Fibroblast of the conjunctiva (primary cell): ENCODE data around the gene NR6A1.

ENCODE experiments used
- DNase-seq: peaks from one replicate; pipeline ENCODE4 v3.0.0-alpha.2; 2010; ENCODE audit warnings: low read depth

The NR6A1 gene

GRCh38 chr9:124488641-124489210 lies 282.4 kb downstream of the NR6A1 start:
- no peak for DNase-seq

- no peak for DNase-seq
These were observed 283.6 kb downstream of the NR6A1 start for GRCh38 chr9:124487260-124488182.

- no peak for DNase-seq
These were observed 284.3 kb downstream of the NR6A1 start for GRCh38 chr9:124486778-124487259.

- DNase-seq = no peak
These were observed 285.2 kb downstream of the NR6A1 start for GRCh38 chr9:124485936-124486335.

- no peak for DNase-seq
These were observed 285.9 kb downstream of the NR6A1 start for GRCh38 chr9:124485201-124485600.

GRCh38 chr9:124483481-124483880 lies 287.6 kb downstream of the NR6A1 start:
- no peak for DNase-seq

GRCh38 chr9:124482431-124483031 lies 288.6 kb downstream of the NR6A1 start:
- no peak for DNase-seq

- DNase-seq = no peak
These were observed 290.0 kb downstream of the NR6A1 start for GRCh38 chr9:124481115-124481514.

- DNase-seq = no peak
These were observed 290.5 kb downstream of the NR6A1 start for GRCh38 chr9:124480621-124480981.

GRCh38 chr9:124479947-124480620 lies 291.0 kb downstream of the NR6A1 start:
- DNase-seq = no peak

GRCh38 chr9:124479371-124479770 lies 291.7 kb downstream of the NR6A1 start:
- no peak for DNase-seq

- no peak for DNase-seq
These were observed 292.8 kb downstream of the NR6A1 start for GRCh38 chr9:124478354-124478753.

- DNase-seq = no peak
These were observed 293.3 kb downstream of the NR6A1 start for GRCh38 chr9:124477648-124478285.

GRCh38 chr9:124477211-124477647 lies 293.9 kb downstream of the NR6A1 start:
- no peak for DNase-seq

- no peak for DNase-seq
These were observed 295.0 kb downstream of the NR6A1 start for GRCh38 chr9:124475868-124476690.

- no peak for DNase-seq
These were observed 295.8 kb downstream of the NR6A1 start for GRCh38 chr9:124475158-124475867.

GRCh38 chr9:124474151-124474550 lies 297.0 kb downstream of the NR6A1 start:
- DNase-seq = no peak

- DNase-seq = no peak
These were observed 297.8 kb downstream of the NR6A1 start for GRCh38 chr9:124473310-124473709.

GRCh38 chr9:124472770-124473169 lies 298.3 kb downstream of the NR6A1 start:
- no peak for DNase-seq

GRCh38 chr9:124471761-124472160 lies 299.4 kb downstream of the NR6A1 start:
- no peak for DNase-seq
